DOHH2 (cell line): Measurements from ENCODE around the gene PPP1R12A.

Experiments
- EZH2phosphoT487 ChIP-seq: fragments of 200-600 bp; sonication (generic); IDR thresholded peaks from 2 replicates; pipeline ENCODE4 v1.6.1; 2017; ENCODE audit warnings: borderline replicate concordance, mild to moderate bottlenecking, antibody characterized with exemption, low read length, moderate library complexity, mixed read lengths
- TF ChIP-seq, protein P1 (sequence below): fragments of 200-600 bp; sonication (generic); IDR thresholded peaks from one replicate; pipeline ENCODE4 v1.5.1; 2014; ENCODE audit warnings: antibody characterized with exemption, mild to moderate bottlenecking, low read depth, low read length; ENCODE audit not compliant: poor library complexity, severe bottlenecking

GRCh38 chr12:79871621-79872020 lies 63.3 kb downstream of the PPP1R12A start:
- TF ChIP-seq, protein P1, sequence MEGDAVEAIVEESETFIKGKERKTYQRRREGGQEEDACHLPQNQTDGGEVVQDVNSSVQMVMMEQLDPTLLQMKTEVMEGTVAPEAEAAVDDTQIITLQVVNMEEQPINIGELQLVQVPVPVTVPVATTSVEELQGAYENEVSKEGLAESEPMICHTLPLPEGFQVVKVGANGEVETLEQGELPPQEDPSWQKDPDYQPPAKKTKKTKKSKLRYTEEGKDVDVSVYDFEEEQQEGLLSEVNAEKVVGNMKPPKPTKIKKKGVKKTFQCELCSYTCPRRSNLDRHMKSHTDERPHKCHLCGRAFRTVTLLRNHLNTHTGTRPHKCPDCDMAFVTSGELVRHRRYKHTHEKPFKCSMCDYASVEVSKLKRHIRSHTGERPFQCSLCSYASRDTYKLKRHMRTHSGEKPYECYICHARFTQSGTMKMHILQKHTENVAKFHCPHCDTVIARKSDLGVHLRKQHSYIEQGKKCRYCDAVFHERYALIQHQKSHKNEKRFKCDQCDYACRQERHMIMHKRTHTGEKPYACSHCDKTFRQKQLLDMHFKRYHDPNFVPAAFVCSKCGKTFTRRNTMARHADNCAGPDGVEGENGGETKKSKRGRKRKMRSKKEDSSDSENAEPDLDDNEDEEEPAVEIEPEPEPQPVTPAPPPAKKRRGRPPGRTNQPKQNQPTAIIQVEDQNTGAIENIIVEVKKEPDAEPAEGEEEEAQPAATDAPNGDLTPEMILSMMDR: no peak
- TF ChIP-seq EZH2phosphoT487: no peak
